ENCODE results near the gene C19orf25.
"Not testable (repeated sequence)": the region's sequence is repeated elsewhere in the genome, so short reads cannot be mapped to it uniquely, and the experiment has no call there.

Gene C19orf25

GRCh38 chr19:1495051-1495798, 16.2 kb upstream of the C19orf25 start:
- no peak for DNase-seq

GRCh38 chr19:1494115-1494815, 15.2 kb upstream of the C19orf25 start:
- no peak for DNase-seq

- no peak for DNase-seq
Measured at GRCh38 chr19:1492474-1493006, 13.5 kb upstream of the C19orf25 start.

- no peak for DNase-seq
Measured at GRCh38 chr19:1491849-1492170, 12.8 kb upstream of the C19orf25 start.

- DNase-seq, result no peak
Measured at GRCh38 chr19:1491114-1491848, 12.3 kb upstream of the C19orf25 start, which contains the start of gene REEP6. TSS of gene REEP6 (plus strand) at chr19:1491181. CDS start at chr19:1491270, 89 bp downstream.

GRCh38 chr19:1490311-1491113, 11.5 kb upstream of the C19orf25 start, which contains the start of gene PCSK4:
TSS of gene PCSK4 (minus strand) at chr19:1490350. CDS start at chr19:1490346, 4 bp downstream.
- DNase-seq, result peak; percentile 99

GRCh38 chr19:1489463-1490310, 10.7 kb upstream of the C19orf25 start:
- no peak for DNase-seq

GRCh38 chr19:1488282-1488601, 9.2 kb upstream of the C19orf25 start:
- DNase-seq, result no peak

- no peak for DNase-seq
Measured at GRCh38 chr19:1487576-1488281, 8.7 kb upstream of the C19orf25 start.

- DNase-seq, result no peak
Measured at GRCh38 chr19:1486720-1487575, 7.9 kb upstream of the C19orf25 start.

- DNase-seq, result no peak
Measured at GRCh38 chr19:1483979-1484428, 5.0 kb upstream of the C19orf25 start.

GRCh38 chr19:1483131-1483978, 4.3 kb upstream of the C19orf25 start:
- no peak for DNase-seq

- DNase-seq, result no peak
Measured at GRCh38 chr19:1482361-1483130, 3.5 kb upstream of the C19orf25 start.

GRCh38 chr19:1481893-1482360, 2.9 kb upstream of the C19orf25 start:
- no peak for DNase-seq

GRCh38 chr19:1481224-1481892, 2.3 kb upstream of the C19orf25 start:
- DNase-seq, result no peak

GRCh38 chr19:1477056-1477455, 2.0 kb downstream of the C19orf25 start:
- DNase-seq, result not testable (repeated sequence)

GRCh38 chr19:1475751-1476437, 3.1 kb downstream of the C19orf25 start:
- no peak for DNase-seq
